ENCODE data around the gene MBOAT1.

MBOAT1 gene

GRCh38 chr6:20211941-20212391, 303 bp downstream of the MBOAT1 start (continued):
- TF ChIP-seq, protein P1, sequence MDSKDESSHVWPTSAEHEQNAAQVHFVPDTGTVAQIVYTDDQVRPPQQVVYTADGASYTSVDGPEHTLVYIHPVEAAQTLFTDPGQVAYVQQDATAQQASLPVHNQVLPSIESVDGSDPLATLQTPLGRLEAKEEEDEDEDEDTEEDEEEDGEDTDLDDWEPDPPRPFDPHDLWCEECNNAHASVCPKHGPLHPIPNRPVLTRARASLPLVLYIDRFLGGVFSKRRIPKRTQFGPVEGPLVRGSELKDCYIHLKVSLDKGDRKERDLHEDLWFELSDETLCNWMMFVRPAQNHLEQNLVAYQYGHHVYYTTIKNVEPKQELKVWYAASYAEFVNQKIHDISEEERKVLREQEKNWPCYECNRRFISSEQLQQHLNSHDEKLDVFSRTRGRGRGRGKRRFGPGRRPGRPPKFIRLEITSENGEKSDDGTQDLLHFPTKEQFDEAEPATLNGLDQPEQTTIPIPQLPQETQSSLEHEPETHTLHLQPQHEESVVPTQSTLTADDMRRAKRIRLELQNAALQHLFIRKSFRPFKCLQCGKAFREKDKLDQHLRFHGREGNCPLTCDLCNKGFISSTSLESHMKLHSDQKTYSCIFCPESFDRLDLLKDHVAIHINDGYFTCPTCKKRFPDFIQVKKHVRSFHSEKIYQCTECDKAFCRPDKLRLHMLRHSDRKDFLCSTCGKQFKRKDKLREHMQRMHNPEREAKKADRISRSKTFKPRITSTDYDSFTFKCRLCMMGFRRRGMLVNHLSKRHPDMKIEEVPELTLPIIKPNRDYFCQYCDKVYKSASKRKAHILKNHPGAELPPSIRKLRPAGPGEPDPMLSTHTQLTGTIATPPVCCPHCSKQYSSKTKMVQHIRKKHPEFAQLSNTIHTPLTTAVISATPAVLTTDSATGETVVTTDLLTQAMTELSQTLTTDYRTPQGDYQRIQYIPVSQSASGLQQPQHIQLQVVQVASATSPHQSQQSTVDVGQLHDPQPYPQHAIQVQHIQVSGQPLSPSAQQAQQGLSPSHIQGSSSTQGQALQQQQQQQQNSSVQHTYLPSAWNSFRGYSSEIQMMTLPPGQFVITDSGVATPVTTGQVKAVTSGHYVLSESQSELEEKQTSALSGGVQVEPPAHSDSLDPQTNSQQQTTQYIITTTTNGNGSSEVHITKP (tag by site-specific recombination; IDR thresholded peaks at IDR 0.05) = peak; percentile 96
- TF ChIP-seq ZFP3 (tag by site-specific recombination; IDR thresholded peaks at IDR 0.05; ENCODE audit: low read depth) (peak; percentile 80), MZF1 (tag by site-specific recombination; IDR thresholded peaks at IDR 0.05; ENCODE audit: borderline replicate concordance) (no peak), GLIS1 (tag by site-specific recombination; IDR thresholded peaks at IDR 0.05) (peak; percentile 71), EGR2 (tag by site-specific recombination; IDR thresholded peaks at IDR 0.05; ENCODE audit: low read depth) (peak; percentile 14; the same call in 1 of the 2 replicates), ZSCAN16 (tag by site-specific recombination; IDR thresholded peaks at IDR 0.05) (0 out of 2 replicates have a peak, but pooled peaks have one; percentile 25), ZNF335 (tag by site-specific recombination; conservative IDR thresholded peaks at IDR 0.05) (peak; percentile 82), ZNF792 (tag by site-specific recombination; IDR thresholded peaks at IDR 0.05) (peak; percentile 70; the same call in 1 of the 2 replicates), ZNF777 (tag by site-specific recombination; IDR thresholded peaks at IDR 0.05; ENCODE audit: borderline replicate concordance) (peak; percentile 90), ZNF837 (tag by site-specific recombination; IDR thresholded peaks at IDR 0.05) (peak; percentile 51; the same call in 1 of the 2 replicates), ZNF549 (tag by site-specific recombination; IDR thresholded peaks at IDR 0.05) (no peak), BCL11A (tag by site-specific recombination; IDR thresholded peaks at IDR 0.05; ENCODE audit: low read depth) (0 out of 2 replicates have a peak, but pooled peaks have one; percentile 44), KLF16 (tag by site-specific recombination; IDR thresholded peaks at IDR 0.05) (no peak), ZNF341 (tag by site-specific recombination; IDR thresholded peaks at IDR 0.05; ENCODE audit: low read depth) (peak; percentile 39; the same call in 1 of the 2 replicates), ZBTB17 (tag by site-specific recombination; IDR thresholded peaks at IDR 0.05) (peak; percentile 35), ZNF76 (tag by site-specific recombination; IDR thresholded peaks at IDR 0.05; ENCODE audit: borderline replicate concordance, low read depth) (peak; percentile 65; the same call in 1 of the 2 replicates), ZBTB21 (tag by site-specific recombination; IDR thresholded peaks at IDR 0.05) (peak; percentile 10; the same call in 1 of the 2 replicates), ZEB2 (tag by site-specific recombination; IDR thresholded peaks at IDR 0.05) (peak; percentile 79), ZIC2 (tag by site-specific recombination; IDR thresholded peaks at IDR 0.05) (peak; percentile 45), ZBTB26 (tag by site-specific recombination; optimal IDR thresholded peaks at IDR 0.05) (peak; percentile 85), ZFP69B (tag by site-specific recombination; IDR thresholded peaks at IDR 0.05) (peak; percentile 29), ZFP37 (tag by site-specific recombination; IDR thresholded peaks at IDR 0.05) (peak; percentile 90; the same call in 1 of the 2 replicates), ZNF394 (tag by site-specific recombination; IDR thresholded peaks at IDR 0.05; ENCODE audit: borderline replicate concordance) (0 out of 2 replicates have a peak, but pooled peaks have one; percentile 29)
- TF ChIP-seq, protein P2, sequence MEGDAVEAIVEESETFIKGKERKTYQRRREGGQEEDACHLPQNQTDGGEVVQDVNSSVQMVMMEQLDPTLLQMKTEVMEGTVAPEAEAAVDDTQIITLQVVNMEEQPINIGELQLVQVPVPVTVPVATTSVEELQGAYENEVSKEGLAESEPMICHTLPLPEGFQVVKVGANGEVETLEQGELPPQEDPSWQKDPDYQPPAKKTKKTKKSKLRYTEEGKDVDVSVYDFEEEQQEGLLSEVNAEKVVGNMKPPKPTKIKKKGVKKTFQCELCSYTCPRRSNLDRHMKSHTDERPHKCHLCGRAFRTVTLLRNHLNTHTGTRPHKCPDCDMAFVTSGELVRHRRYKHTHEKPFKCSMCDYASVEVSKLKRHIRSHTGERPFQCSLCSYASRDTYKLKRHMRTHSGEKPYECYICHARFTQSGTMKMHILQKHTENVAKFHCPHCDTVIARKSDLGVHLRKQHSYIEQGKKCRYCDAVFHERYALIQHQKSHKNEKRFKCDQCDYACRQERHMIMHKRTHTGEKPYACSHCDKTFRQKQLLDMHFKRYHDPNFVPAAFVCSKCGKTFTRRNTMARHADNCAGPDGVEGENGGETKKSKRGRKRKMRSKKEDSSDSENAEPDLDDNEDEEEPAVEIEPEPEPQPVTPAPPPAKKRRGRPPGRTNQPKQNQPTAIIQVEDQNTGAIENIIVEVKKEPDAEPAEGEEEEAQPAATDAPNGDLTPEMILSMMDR (tag by site-specific recombination; IDR thresholded peaks at IDR 0.05) = peak; percentile 78
- TF ChIP-seq, protein P3, sequence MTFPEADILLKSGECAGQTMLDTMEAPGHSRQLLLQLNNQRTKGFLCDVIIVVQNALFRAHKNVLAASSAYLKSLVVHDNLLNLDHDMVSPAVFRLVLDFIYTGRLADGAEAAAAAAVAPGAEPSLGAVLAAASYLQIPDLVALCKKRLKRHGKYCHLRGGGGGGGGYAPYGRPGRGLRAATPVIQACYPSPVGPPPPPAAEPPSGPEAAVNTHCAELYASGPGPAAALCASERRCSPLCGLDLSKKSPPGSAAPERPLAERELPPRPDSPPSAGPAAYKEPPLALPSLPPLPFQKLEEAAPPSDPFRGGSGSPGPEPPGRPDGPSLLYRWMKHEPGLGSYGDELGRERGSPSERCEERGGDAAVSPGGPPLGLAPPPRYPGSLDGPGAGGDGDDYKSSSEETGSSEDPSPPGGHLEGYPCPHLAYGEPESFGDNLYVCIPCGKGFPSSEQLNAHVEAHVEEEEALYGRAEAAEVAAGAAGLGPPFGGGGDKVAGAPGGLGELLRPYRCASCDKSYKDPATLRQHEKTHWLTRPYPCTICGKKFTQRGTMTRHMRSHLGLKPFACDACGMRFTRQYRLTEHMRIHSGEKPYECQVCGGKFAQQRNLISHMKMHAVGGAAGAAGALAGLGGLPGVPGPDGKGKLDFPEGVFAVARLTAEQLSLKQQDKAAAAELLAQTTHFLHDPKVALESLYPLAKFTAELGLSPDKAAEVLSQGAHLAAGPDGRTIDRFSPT (tag by site-specific recombination; IDR thresholded peaks at IDR 0.05) = peak; percentile 63
- TF ChIP-seq, protein P4, sequence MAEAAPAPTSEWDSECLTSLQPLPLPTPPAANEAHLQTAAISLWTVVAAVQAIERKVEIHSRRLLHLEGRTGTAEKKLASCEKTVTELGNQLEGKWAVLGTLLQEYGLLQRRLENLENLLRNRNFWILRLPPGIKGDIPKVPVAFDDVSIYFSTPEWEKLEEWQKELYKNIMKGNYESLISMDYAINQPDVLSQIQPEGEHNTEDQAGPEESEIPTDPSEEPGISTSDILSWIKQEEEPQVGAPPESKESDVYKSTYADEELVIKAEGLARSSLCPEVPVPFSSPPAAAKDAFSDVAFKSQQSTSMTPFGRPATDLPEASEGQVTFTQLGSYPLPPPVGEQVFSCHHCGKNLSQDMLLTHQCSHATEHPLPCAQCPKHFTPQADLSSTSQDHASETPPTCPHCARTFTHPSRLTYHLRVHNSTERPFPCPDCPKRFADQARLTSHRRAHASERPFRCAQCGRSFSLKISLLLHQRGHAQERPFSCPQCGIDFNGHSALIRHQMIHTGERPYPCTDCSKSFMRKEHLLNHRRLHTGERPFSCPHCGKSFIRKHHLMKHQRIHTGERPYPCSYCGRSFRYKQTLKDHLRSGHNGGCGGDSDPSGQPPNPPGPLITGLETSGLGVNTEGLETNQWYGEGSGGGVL (tag by site-specific recombination; IDR thresholded peaks at IDR 0.05) = peak; percentile 17; the same call in 1 of the 2 replicates

Measured in HEK293 (cell line).